SU-DHL-6 (cell line): ENCODE measurements around the gene SCTR.

Experiments
- H2AFZ ChIP-seq: fragments of 200-600 bp; sonication (generic); 2 replicates; pipeline ENCODE4 v1.6.1; 2014; ENCODE audit warnings: low read depth, mild to moderate bottlenecking, moderate library complexity, mixed read lengths, antibody characterized with exemption, low read length; ENCODE audit not compliant: severe bottlenecking
- H3F3A ChIP-seq: fragments of 200-600 bp; shearing (Covaris generic); 2 replicates; pipeline ENCODE4 v1.6.0; 2016; ENCODE audit warnings: antibody characterized with exemption, mild to moderate bottlenecking; ENCODE audit not compliant: insufficient read depth
- H3K27ac ChIP-seq: fragments of 200-600 bp; sonication (generic); 2 replicates; pipeline ENCODE4 v1.5.1; 2016; ENCODE audit warnings: low read depth, mild to moderate bottlenecking, low read length, moderate library complexity, mixed read lengths
- H3K27me3 ChIP-seq: fragments of 200-600 bp; sonication (generic), shearing (Covaris generic); 2 replicates; pipeline ENCODE4 v1.6.0; 2014; ENCODE audit warnings: mild to moderate bottlenecking, low read length
- H3K36me3 ChIP-seq: fragments of 200-600 bp; sonication (generic); 2 replicates; pipeline ENCODE4 v1.6.1; 2014; ENCODE audit warnings: mild to moderate bottlenecking, low read length, mixed read lengths
- H3K4me2 ChIP-seq: fragments of 300-600, 200-600 bp; shearing (Covaris generic), sonication (generic); 2 replicates; pipeline ENCODE4 v1.6.0; 2014; ENCODE audit warnings: low read length, low read depth, mild to moderate bottlenecking; ENCODE audit not compliant: poor library complexity, severe bottlenecking
- H3K4me3 ChIP-seq: fragments of 200-600 bp; sonication (generic); 2 replicates; pipeline ENCODE4 v1.5.1; 2014; ENCODE audit warnings: antibody characterized with exemption, low read length, mild to moderate bottlenecking, mixed read lengths; ENCODE audit not compliant: insufficient read depth, poor library complexity, severe bottlenecking
- H3K79me2 ChIP-seq: fragments of 200-600 bp; sonication (generic); 2 replicates; pipeline ENCODE4 v1.6.1; 2014; ENCODE audit warnings: mild to moderate bottlenecking, low read length, moderate library complexity; ENCODE audit not compliant: insufficient read depth
- H3K9ac ChIP-seq: fragments of 200-600 bp; sonication (generic); 2 replicates; pipeline ENCODE4 v1.7.0; 2014; ENCODE audit warnings: mild to moderate bottlenecking, low read length
- H3K9me2 ChIP-seq: fragments of 200-600 bp; sonication (generic); replicated peaks from 2 replicates; pipeline ENCODE4 v1.6.1; 2014; ENCODE audit warnings: low read length; ENCODE audit not compliant: insufficient read depth
- H3K9me3 ChIP-seq: fragments of 200-600 bp; sonication (generic); 2 replicates; pipeline ENCODE4 v1.6.1; 2014; ENCODE audit warnings: low read length, mixed read lengths; ENCODE audit not compliant: insufficient read depth
- H4K20me1 ChIP-seq: fragments of 200-600 bp; sonication (generic); 2 replicates; pipeline ENCODE4 v1.6.1; 2014; ENCODE audit warnings: low read depth, mild to moderate bottlenecking, antibody characterized with exemption, low read length, moderate library complexity, mixed read lengths
- CTCF ChIP-seq: fragments of 200-600 bp; sonication (generic); IDR thresholded peaks from one replicate; pipeline ENCODE4 v1.5.1; 2017; ENCODE audit warnings: antibody characterized with exemption, mild to moderate bottlenecking, low read length, moderate library complexity; ENCODE audit not compliant: insufficient read depth, poor library complexity, severe bottlenecking
- EZH2phosphoT487 ChIP-seq: fragments of 200-600 bp; sonication (generic), shearing (Covaris generic); conservative IDR thresholded peaks from 2 replicates; pipeline ENCODE4 v1.6.1; 2018; ENCODE audit warnings: mild to moderate bottlenecking, antibody characterized with exemption, low read length, moderate library complexity, mixed read lengths

Gene SCTR

GRCh38 chr2:119460076-119460475 is 64.2 kb downstream of the SCTR start:
- Histone ChIP-seq H3F3A (no peaks in the 10 kb centered on the region), H3K9me3 (no peaks in the 10 kb centered on the region), H3K4me2 (no peak overlapping the region), H3K27ac (no peak overlapping the region), H4K20me1 (no peaks in the 10 kb centered on the region), H3K9ac (no peak overlapping the region), H3K27me3 (no peaks in the 10 kb centered on the region), H3K36me3 (no peaks in the 10 kb centered on the region), H2AFZ (no peak overlapping the region), H3K9me2 (no peaks in the 10 kb centered on the region), H3K79me2 (no peaks in the 10 kb centered on the region), H3K4me3 (no peak overlapping the region)
- TF ChIP-seq CTCF = no peak

- H4K20me1 ChIP-seq = no peaks in the 10 kb centered on the region
- H3K27ac ChIP-seq = no peak overlapping the region
- no peak overlapping the region for H3K4me3 ChIP-seq
- H3K9ac ChIP-seq = no peak overlapping the region
- TF ChIP-seq CTCF (no peak), EZH2phosphoT487 (no peak)
- no peak overlapping the region for H2AFZ ChIP-seq
- no peaks in the 10 kb centered on the region for H3K9me2 ChIP-seq
- no peaks in the 10 kb centered on the region for H3K9me3 ChIP-seq
- no peaks in the 10 kb centered on the region for H3K27me3 ChIP-seq
- H3K79me2 ChIP-seq = no peaks in the 10 kb centered on the region
- no peak overlapping the region for H3K4me2 ChIP-seq
- no peaks in the 10 kb centered on the region for H3K36me3 ChIP-seq
- H3F3A ChIP-seq = no peaks in the 10 kb centered on the region
Measured at GRCh38 chr2:119455066-119455718, 69.1 kb downstream of the SCTR start.

- Histone ChIP-seq H3K27me3 (no peaks in the 10 kb centered on the region), H2AFZ (no peak overlapping the region), H3K27ac (no peak overlapping the region), H4K20me1 (no peaks in the 10 kb centered on the region), H3K79me2 (no peaks in the 10 kb centered on the region), H3K4me2 (no peak overlapping the region), H3K4me3 (no peak overlapping the region), H3K9me3 (no peaks in the 10 kb centered on the region), H3K36me3 (no peaks in the 10 kb centered on the region), H3K9me2 (no peaks in the 10 kb centered on the region), H3F3A (no peaks in the 10 kb centered on the region), H3K9ac (no peak overlapping the region)
- TF ChIP-seq EZH2phosphoT487 (no peak), CTCF (no peak)
Measured at GRCh38 chr2:119453972-119454593, 70.2 kb downstream of the SCTR start.
